ENCODE measurements around the gene BST1. TPM values are rescaled to one million over a fixed set of nuclear protein-coding genes. Genes with fewer than 3 reads are reported as not detected.

The BST1 gene
- total RNA-seq, 1 donor from 2014 or later: 4.9 TPM

GRCh38 chr4:15704129-15704528 is 1.3 kb downstream of the BST1 start:
- H3K36me3 ChIP-seq (ENCODE audit: control insufficient read depth, insufficient read depth, low read length): no peaks in the 10 kb centered on the region
- no peak overlapping the region for H3K4me3 ChIP-seq (ENCODE audit: low read depth, low read length)
- H3K27me3 ChIP-seq (ENCODE audit: control insufficient read depth, insufficient read depth, low read length): no peaks in the 10 kb centered on the region
- TF ChIP-seq CTCF (IDR thresholded peaks at IDR 0.05; ENCODE audit: insufficient read depth, low read length, poor library complexity, severe bottlenecking): no peak
- DNase-seq (ENCODE audit: low read depth): no peak

GRCh38 chr4:15706646-15707362 is 3.9 kb downstream of the BST1 start:
- Histone ChIP-seq H3K36me3 (ENCODE audit: control insufficient read depth, insufficient read depth, low read length) (no peaks in the 10 kb centered on the region), H3K4me3 (ENCODE audit: low read depth, low read length) (no peak overlapping the region), H3K27me3 (ENCODE audit: control insufficient read depth, insufficient read depth, low read length) (no peaks in the 10 kb centered on the region)
- TF ChIP-seq CTCF (IDR thresholded peaks at IDR 0.05; ENCODE audit: insufficient read depth, low read length, poor library complexity, severe bottlenecking): no peak
- no peak for DNase-seq (ENCODE audit: low read depth)

GRCh38 chr4:15707363-15707715 is 4.5 kb downstream of the BST1 start:
- H3K27me3 ChIP-seq (ENCODE audit: control insufficient read depth, insufficient read depth, low read length): no peaks in the 10 kb centered on the region
- no peak for DNase-seq (ENCODE audit: low read depth)
- H3K36me3 ChIP-seq (ENCODE audit: control insufficient read depth, insufficient read depth, low read length): no peaks in the 10 kb centered on the region
- H3K4me3 ChIP-seq (ENCODE audit: low read depth, low read length): no peak overlapping the region
- TF ChIP-seq CTCF (IDR thresholded peaks at IDR 0.05; ENCODE audit: insufficient read depth, low read length, poor library complexity, severe bottlenecking): no peak

GRCh38 chr4:15711762-15712161 is 8.9 kb downstream of the BST1 start:
- DNase-seq (ENCODE audit: low read depth): no peak
- H3K27me3 ChIP-seq (ENCODE audit: control insufficient read depth, insufficient read depth, low read length): no peaks in the 10 kb centered on the region

GRCh38 chr4:15712214-15712613 is 9.3 kb downstream of the BST1 start:
- Histone ChIP-seq H3K27me3 (ENCODE audit: control insufficient read depth, insufficient read depth, low read length) (no peaks in the 10 kb centered on the region), H3K36me3 (ENCODE audit: control insufficient read depth, insufficient read depth, low read length) (no peaks in the 10 kb centered on the region), H3K4me3 (ENCODE audit: low read depth, low read length) (no peak overlapping the region)
- TF ChIP-seq CTCF (IDR thresholded peaks at IDR 0.05; ENCODE audit: insufficient read depth, low read length, poor library complexity, severe bottlenecking): no peak
- no peak for DNase-seq (ENCODE audit: low read depth)

More at GRCh38 chr4:15711762-15712161, 8.9 kb downstream of the BST1 start:
- Histone ChIP-seq H3K36me3 (ENCODE audit: control insufficient read depth, insufficient read depth, low read length) (no peaks in the 10 kb centered on the region), H3K4me3 (ENCODE audit: low read depth, low read length) (no peak overlapping the region)
- TF ChIP-seq CTCF (IDR thresholded peaks at IDR 0.05; ENCODE audit: insufficient read depth, low read length, poor library complexity, severe bottlenecking): no peak

GRCh38 chr4:15714141-15714540 is 11.3 kb downstream of the BST1 start:
- Histone ChIP-seq H3K36me3 (ENCODE audit: control insufficient read depth, insufficient read depth, low read length) (no peaks in the 10 kb centered on the region), H3K4me3 (ENCODE audit: low read depth, low read length) (no peak overlapping the region), H3K27me3 (ENCODE audit: control insufficient read depth, insufficient read depth, low read length) (no peaks in the 10 kb centered on the region)
- no peak for TF ChIP-seq CTCF (IDR thresholded peaks at IDR 0.05; ENCODE audit: insufficient read depth, low read length, poor library complexity, severe bottlenecking)
- DNase-seq (ENCODE audit: low read depth): no peak

Data from kidney epithelial cell (primary cell).